T-helper 2 cell treated with Interferon-gamma antibody and Interleukin-4, amounts not matched to agents 5 μg/mL and 100 μg/mL, for 36 hours (primary cell): ENCODE results near the gene CELSR2.

Experiments
- DNase-seq: peaks from one replicate; pipeline ENCODE4 v3.0.0; 2021; ENCODE audit warnings: low spot score
- H3K27ac Mint-ChIP-seq: one replicate; pipeline ENCODE4 v1.8.0; 2021; ENCODE audit warnings: mild to moderate bottlenecking, mixed read lengths
- H3K27me3 Mint-ChIP-seq: one replicate; pipeline ENCODE4 v1.8.0; 2021; ENCODE audit warnings: low read depth, mixed read lengths
- H3K36me3 Mint-ChIP-seq: one replicate; pipeline ENCODE4 v1.8.0; 2021; ENCODE audit warnings: low read depth, mixed read lengths
- H3K4me1 Mint-ChIP-seq: one replicate; pipeline ENCODE4 v1.8.0; 2021; ENCODE audit warnings: low read depth, mixed read lengths
- H3K4me3 Mint-ChIP-seq: one replicate; pipeline ENCODE4 v1.8.0; 2022; ENCODE audit warnings: mild to moderate bottlenecking, moderate library complexity, mixed read lengths
- H3K9me3 Mint-ChIP-seq: one replicate; pipeline ENCODE4 v1.8.0; 2021; ENCODE audit warnings: mixed read lengths

CELSR2 gene

GRCh38 chr1:109269212-109269980 lies 20.1 kb downstream of the CELSR2 start:
- H3K27ac Mint-ChIP-seq = no peak overlapping the region
- H3K36me3 Mint-ChIP-seq = no peaks in the 10 kb centered on the region
- no peaks in the 10 kb centered on the region for H3K4me1 Mint-ChIP-seq
- no peak overlapping the region for H3K4me3 Mint-ChIP-seq
- H3K27me3 Mint-ChIP-seq = no peaks in the 10 kb centered on the region
- DNase-seq = no peak
- H3K9me3 Mint-ChIP-seq = no peaks in the 10 kb centered on the region

GRCh38 chr1:109269981-109270622 lies 20.8 kb downstream of the CELSR2 start:
- H3K27me3 Mint-ChIP-seq = no peaks in the 10 kb centered on the region
- H3K4me3 Mint-ChIP-seq = no peak overlapping the region
- H3K9me3 Mint-ChIP-seq = no peaks in the 10 kb centered on the region
- no peak overlapping the region for H3K27ac Mint-ChIP-seq
- H3K4me1 Mint-ChIP-seq = no peaks in the 10 kb centered on the region
- no peak for DNase-seq
- H3K36me3 Mint-ChIP-seq = no peaks in the 10 kb centered on the region

GRCh38 chr1:109270623-109271317 lies 21.4 kb downstream of the CELSR2 start:
- Mint-ChIP-seq H3K36me3 (no peaks in the 10 kb centered on the region), H3K27ac (no peak overlapping the region), H3K27me3 (no peaks in the 10 kb centered on the region), H3K4me1 (no peaks in the 10 kb centered on the region), H3K9me3 (no peaks in the 10 kb centered on the region), H3K4me3 (no peak overlapping the region)
- no peak for DNase-seq

- Mint-ChIP-seq H3K27ac (no peak overlapping the region), H3K27me3 (no peaks in the 10 kb centered on the region), H3K4me3 (no peak overlapping the region), H3K9me3 (no peaks in the 10 kb centered on the region), H3K36me3 (no peaks in the 10 kb centered on the region), H3K4me1 (no peaks in the 10 kb centered on the region)
- DNase-seq = no peak
Measured at GRCh38 chr1:109271458-109271857, 22.1 kb downstream of the CELSR2 start.

GRCh38 chr1:109272021-109272799 lies 22.9 kb downstream of the CELSR2 start:
- no peaks in the 10 kb centered on the region for H3K27me3 Mint-ChIP-seq
- no peaks in the 10 kb centered on the region for H3K9me3 Mint-ChIP-seq
- DNase-seq = no peak
- H3K27ac Mint-ChIP-seq = no peak overlapping the region
- no peak overlapping the region for H3K4me3 Mint-ChIP-seq
- H3K36me3 Mint-ChIP-seq = no peaks in the 10 kb centered on the region
- peaks cover 2% of the 10 kb centered on the region for H3K4me1 Mint-ChIP-seq

- H3K27me3 Mint-ChIP-seq = no peaks in the 10 kb centered on the region
- no peaks in the 10 kb centered on the region for H3K36me3 Mint-ChIP-seq
- no peak for DNase-seq
- H3K4me1 Mint-ChIP-seq = peaks cover 3% of the 10 kb centered on the region
- H3K4me3 Mint-ChIP-seq = no peak overlapping the region
- H3K27ac Mint-ChIP-seq = no peak overlapping the region
- no peaks in the 10 kb centered on the region for H3K9me3 Mint-ChIP-seq
Measured at GRCh38 chr1:109272831-109273547, 23.6 kb downstream of the CELSR2 start.

- Mint-ChIP-seq H3K36me3 (peaks cover 3% of the 10 kb centered on the region), H3K27ac (no peak overlapping the region), H3K9me3 (no peaks in the 10 kb centered on the region)
Measured at GRCh38 chr1:109273570-109274288, 24.4 kb downstream of the CELSR2 start.

GRCh38 chr1:109274533-109275476 lies 25.5 kb downstream of the CELSR2 start:
- no peaks in the 10 kb centered on the region for H3K9me3 Mint-ChIP-seq
- no peak for DNase-seq
- no peak overlapping the region for H3K27ac Mint-ChIP-seq

More at GRCh38 chr1:109273570-109274288, 24.4 kb downstream of the CELSR2 start:
- no peak for DNase-seq
- H3K4me1 Mint-ChIP-seq = peaks cover 3% of the 10 kb centered on the region
- H3K27me3 Mint-ChIP-seq = no peaks in the 10 kb centered on the region
- no peak overlapping the region for H3K4me3 Mint-ChIP-seq

GRCh38 chr1:109275706-109276345 lies 26.5 kb downstream of the CELSR2 start:
- no peak for DNase-seq
- no peaks in the 10 kb centered on the region for H3K9me3 Mint-ChIP-seq
- no peak overlapping the region for H3K4me3 Mint-ChIP-seq
- no peaks in the 10 kb centered on the region for H3K27me3 Mint-ChIP-seq
- H3K4me1 Mint-ChIP-seq = peaks cover 6% of the 10 kb centered on the region
- H3K36me3 Mint-ChIP-seq = peaks cover 8% of the 10 kb centered on the region
- no peak overlapping the region for H3K27ac Mint-ChIP-seq

More at GRCh38 chr1:109274533-109275476, 25.5 kb downstream of the CELSR2 start:
- Mint-ChIP-seq H3K27me3 (no peaks in the 10 kb centered on the region), H3K36me3 (peaks cover 7% of the 10 kb centered on the region), H3K4me1 (peaks cover 5% of the 10 kb centered on the region), H3K4me3 (no peak overlapping the region)

GRCh38 chr1:109277434-109278204 lies 28.3 kb downstream of the CELSR2 start:
- Mint-ChIP-seq H3K9me3 (no peaks in the 10 kb centered on the region), H3K27me3 (no peaks in the 10 kb centered on the region), H3K36me3 (peaks cover 14% of the 10 kb centered on the region), H3K27ac (no peak overlapping the region), H3K4me3 (no peak overlapping the region), H3K4me1 (peaks cover 20% of the 10 kb centered on the region)
- peak; percentile 67 for DNase-seq

GRCh38 chr1:109279615-109280278 lies 30.4 kb downstream of the CELSR2 start:
- Mint-ChIP-seq H3K27me3 (no peaks in the 10 kb centered on the region), H3K4me3 (no peak overlapping the region), H3K9me3 (no peaks in the 10 kb centered on the region), H3K27ac (no peak overlapping the region), H3K36me3 (peaks cover 15% of the 10 kb centered on the region), H3K4me1 (peaks cover 30% of the 10 kb centered on the region)
- DNase-seq = no peak
